Suppressor macrophage treated with lipopolysaccharide for 4 hours (primary cell): Measurements from ENCODE around the gene SUFU.
A peak's percentile ranks its signal among the peaks of the same experiment; 100 is the strongest.

Source experiments
- DNase-seq: peaks from one replicate; pipeline ENCODE4 v3.0.0-alpha.2; 2020

Gene SUFU

DNA sequence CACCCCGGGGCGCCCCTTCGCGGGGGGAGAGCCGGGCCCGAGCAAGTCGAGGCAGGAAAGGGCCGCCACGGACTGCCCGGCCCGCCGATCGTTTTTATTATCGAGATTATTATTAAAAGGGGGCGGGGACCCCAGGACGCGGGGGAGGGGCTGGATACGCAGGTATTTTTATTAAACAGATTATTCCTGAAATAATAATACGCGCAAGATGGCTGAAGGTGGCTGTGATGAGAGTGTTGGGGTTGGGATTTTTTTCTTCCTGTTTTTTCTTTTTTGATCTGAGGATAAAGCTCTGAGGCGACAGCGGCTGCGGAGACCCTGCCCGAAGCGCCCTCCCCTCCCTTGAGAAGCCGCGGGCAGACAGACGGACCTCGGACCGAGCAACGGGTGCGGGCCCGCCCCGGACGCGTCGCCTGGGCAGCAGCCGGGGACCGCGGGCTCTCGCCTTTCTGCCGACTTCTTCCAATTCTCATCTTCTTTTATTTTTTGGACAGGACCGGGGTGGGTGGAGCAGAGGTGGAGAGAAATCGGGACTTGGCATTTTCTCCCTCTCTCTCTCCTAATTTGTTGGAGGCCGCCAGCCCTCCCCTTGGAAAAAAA is 139.1 kb downstream of the SUFU start:
- DNase-seq, result peak; percentile 45

DNA sequence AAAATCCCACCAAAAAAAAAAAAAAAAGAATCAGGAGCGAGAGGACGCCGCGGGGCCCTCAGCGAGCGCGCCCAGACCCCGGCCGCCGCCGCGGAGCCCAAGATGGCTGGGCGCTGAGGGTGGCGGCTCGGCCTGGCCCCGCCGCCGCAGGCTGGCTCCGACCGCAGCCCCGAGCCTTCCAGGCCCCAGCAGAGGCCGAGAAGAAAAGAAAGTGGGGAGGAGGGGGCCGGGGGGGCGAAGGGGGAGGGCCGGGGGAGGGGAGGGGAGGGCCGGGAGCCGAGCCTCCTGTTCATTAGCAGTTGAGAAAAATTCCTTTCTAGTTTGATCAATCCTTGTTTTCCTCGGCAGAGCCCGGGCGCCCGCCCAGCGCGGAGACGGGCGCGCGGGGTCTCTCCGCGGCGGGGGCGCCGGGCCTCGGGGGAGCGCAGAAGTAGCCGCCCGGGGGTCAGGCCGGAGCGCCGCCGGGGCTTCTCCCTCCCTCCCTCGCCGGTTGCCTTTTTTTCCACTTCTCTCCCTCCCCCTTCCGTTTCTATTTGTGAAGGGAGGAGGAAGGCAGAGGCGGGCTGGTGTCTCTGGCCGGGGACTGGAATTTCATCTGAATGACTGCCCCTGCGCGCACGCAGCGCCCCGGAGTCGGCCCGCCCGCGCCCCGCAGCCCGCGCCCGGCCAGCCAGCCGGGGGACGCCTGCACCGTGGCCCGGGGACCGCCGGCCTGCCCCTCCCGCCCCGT is 139.7 kb downstream of the SUFU start:
- DNase-seq, result peak; percentile 79

DNA sequence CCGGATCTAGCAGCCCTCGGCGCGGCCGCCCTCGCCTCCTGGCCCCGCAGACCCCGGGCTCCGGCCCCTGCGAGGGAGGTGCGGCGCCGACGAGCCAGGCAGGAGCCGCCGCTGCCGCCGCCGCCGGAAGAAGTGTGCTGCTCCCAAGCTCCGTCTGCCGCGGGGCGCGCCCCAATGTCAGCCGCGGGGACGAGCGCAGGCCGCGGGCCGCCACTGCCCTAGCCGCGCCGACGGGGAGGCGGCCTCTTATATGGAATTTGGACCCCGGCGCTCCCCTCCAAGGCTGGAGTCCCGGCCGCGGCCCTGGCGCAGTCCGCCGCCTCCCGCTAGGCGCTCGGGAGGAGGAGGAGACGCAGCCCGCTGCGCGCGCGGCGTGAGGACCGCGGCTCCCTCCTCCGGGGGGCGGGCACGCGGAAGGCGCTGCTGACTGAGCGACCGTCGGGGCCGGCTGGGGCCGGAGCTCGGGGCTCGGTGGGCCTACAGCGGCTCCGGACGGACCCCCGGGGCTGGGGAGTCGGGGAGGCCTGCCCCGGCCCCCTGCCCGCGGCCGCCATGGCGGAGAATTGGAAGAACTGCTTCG is 140.4 kb downstream of the SUFU start, which contains the start of gene TRIM8:
TSS of gene TRIM8 (plus strand) at position 414 of the 580 bp plus-strand sequence. CDS start at position 553, 139 bp downstream.
- DNase-seq, result peak; percentile 61

DNA sequence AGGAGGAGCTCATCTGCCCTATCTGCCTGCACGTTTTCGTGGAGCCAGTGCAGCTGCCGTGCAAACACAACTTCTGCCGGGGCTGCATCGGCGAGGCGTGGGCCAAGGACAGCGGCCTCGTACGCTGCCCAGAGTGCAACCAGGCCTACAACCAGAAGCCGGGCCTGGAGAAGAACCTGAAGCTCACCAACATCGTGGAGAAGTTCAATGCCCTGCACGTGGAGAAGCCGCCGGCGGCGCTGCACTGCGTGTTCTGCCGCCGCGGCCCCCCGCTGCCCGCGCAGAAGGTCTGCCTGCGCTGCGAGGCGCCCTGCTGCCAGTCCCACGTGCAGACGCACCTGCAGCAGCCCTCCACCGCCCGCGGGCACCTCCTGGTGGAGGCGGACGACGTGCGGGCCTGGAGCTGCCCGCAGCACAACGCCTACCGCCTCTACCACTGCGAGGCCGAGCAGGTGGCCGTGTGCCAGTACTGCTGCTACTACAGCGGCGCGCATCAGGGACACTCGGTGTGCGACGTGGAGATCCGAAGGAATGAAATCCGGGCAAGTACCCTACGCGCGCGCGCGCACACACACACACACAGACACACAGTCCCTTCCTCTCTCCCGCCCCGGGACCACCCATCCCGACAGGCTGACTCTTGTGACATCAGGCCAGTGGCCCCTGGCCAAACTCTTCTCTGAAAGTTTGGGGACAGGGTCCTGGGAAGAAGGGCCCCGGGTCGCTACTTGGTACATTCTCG is 141.0 kb downstream of the SUFU start:
- peak; percentile 47 for DNase-seq

DNA sequence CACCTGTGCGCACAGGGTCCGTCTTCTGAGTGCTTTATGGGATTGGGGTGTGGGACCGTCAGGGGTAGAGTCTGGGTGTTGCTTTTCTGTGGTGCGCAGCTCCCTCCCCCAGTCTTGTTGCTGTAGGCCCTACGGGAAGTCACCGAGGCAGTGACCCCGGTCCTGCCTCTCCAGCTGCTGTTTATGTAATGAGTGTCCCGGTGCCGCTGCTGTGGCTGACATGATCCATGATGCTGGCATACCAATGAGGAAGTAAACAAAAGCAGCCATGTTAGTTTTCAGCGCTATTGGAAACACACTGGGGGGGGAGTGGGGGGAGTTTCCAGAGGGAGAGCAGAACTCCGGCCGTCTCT is 141.6 kb downstream of the SUFU start:
- DNase-seq, result peak; percentile 88

DNA sequence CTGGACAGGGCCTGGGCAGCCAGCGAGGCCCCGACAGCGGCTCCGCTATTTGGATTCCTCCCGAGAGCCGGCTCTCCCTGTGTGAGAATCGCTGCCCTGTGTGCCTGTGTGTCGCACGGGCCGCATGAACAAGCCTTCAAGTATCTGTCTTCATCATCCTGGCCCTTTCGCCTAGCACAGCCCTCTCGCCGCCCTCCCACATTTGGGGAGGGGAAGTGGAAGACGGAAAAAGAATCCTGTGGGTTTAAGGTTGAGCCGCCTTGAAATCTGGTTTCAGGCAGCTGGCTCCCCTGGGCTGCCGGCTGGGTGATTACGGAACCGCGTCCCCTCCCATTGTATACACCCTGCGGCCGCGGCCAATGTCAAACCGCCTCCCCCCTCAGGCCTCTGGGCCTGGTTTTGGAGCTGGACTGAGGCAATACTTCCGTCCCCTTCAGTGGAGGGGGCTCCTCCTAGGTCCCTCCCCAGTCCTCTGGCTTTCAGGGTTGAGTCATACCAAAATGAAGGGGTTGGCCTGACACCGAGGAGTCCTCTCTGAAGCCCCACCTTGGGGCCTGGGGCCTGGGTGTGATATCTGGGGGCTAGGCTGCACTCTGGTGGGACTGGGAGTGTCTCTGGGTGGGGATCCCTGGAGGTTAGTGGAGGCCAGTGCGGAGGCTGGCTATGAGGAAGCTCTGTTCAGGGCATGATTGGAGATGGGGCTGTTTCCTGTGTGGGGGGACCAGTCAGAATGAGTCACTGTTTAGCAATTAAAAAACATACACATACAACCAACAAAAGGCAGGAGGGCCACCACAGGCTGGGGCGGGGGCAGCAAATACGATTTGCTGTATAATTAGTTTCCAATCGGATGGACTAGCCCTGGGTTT is 142.2 kb downstream of the SUFU start:
- peak; percentile 95 for DNase-seq

DNA sequence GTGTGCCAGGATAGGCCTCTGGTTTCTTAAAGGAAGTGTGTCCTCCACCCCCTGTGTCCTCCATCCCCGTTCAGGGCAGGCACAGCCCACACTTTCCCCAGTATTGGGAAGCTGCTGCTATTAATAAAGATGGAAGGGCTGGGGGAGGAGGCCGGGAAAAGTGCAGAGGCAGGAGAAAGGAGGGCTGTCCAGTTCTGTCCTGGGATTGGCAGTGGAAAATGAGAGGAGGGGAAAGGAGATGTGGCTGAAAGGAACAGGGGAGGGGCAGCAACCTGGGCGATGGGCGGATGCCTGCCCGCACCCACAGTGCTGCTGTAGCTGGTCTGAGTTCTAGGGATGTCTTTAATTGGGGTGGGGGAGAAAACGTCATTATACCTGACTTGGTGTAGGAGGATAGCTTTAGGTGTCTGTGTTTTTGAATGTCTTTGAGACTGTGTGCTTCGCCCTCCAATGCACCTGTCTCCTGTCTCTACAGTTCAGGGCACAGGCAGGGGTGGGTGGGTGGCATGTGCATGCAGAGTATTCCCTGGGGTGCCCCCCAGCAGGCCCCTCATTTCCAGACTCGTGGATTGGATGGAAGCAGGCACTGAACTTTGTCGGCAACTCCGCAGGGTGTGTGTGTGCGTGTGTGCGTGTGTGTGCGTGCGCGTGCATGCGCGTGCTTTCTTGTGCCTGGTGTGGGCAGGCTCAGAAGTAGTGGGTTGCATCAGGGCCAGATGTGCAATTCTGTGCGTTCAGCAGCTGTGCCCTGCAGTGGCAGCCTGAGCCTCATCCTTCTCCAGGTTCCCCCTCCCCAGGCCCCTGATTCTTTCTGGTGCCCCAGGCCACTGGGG is 143.1 kb downstream of the SUFU start:
- DNase-seq, result peak; percentile 41

DNA sequence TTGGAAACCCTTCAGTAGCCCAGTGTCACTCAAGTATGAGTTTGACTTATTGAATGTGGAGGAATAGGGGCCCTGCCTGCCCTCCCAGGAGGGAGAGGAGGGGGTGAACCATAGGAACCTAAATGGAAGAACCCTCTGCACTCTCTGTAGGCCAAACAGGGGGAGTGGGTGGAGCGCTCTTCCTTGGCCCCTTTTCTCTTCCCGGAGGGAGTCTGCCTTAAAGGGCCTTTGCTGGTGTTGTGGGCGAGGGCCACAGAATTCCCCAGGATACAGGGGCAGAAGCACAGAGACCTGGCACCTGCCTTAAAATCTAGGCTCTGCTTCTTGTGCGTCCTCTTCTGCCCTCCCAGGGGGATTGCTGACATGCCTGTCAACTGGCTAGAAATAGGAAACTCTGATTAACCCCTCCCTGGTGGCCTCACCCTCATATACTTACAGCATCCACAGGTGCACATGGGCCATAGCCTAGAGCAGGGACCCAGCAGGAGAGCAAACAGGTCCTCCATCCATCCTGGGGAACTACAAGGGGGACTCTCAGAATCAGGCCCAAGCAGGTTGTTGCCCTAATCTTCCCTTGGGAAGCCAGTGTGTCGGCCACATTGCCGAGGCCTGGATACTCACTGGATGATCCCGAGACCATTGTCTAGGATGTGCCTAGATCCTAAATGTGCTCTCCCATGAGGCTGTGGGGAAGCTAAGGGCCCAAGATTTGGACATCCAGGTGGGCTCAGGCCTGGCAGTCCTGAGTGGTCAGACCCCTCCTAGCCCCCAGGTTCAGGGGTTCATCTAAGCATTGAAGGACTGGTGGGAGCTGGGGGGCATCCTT is 143.9 kb downstream of the SUFU start:
- no peak for DNase-seq

DNA sequence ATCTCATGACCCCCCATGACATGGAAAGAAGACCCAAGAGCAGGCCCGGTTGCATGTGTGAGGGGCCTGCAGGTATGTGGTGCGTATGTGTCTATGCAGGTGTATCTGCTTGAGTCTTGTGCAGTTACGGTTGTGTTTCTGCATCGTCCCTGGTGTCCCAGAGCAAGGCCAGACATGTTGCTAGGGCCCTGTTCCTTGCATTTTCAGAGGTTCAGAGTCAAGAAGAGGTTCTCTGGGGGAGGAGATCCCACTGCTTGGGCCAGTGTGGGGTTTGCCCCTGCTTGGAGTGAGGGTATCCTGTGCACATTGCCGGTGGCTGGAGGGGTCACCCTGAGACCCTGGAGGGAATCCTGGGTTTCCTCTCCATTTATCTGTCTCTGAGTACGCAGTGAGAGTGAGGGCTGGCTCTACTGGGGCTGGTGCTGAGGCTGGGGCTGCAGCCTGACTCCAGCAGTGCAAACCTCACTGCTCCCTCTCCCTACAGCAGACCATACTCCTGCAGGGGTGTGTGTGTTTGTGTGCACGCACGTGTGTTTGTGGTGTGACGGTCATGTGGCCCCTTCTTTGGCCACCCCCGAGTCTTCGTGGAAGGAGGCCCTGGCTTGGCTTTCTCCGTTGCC is 144.6 kb downstream of the SUFU start:
- DNase-seq, result no peak

DNA sequence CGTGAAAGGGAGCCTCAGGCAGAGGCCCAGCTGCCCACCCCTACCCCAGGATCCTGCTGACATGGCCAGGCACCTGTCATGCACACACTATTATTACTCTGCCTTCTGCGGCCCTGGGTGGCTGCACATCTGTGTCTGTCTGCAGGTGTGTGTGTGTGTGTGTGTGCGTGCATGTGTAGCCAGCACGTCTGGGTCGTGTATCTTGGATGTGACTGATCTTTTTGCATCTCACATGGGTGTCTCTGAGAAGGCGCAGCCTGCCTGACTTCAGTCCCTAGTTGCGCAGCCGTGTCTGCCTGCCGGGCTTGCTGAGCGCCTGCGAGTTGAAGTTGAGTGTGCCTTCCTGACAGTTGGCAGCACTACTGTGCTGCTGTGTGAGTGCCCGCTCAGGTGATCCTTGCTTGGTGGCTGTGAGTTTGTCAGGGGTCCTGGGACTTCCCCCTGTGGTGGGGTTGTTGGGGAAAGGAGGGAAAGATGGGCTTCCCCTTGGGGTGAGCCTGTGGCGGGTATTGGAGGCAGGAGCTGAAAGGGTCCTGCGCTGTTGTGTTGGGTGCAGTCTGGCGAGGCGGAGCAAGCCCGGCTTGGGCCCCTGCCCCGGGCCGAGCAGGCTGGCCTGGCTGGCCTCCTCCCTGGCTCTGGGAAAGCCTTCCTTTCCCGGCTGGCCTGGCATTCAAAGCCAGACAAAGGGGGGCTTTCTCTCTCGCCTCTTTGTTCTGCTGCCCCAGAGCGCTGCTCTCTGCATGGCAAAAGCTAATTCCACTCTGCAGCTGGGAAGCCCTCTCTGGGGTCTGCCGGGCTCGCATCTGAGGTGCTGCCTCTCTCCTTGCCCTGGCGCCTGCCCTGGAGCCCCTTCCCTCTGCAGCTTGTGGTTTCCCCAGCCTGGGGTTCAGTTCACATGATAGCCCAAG is 145.4 kb downstream of the SUFU start:
- no peak for DNase-seq

DNA sequence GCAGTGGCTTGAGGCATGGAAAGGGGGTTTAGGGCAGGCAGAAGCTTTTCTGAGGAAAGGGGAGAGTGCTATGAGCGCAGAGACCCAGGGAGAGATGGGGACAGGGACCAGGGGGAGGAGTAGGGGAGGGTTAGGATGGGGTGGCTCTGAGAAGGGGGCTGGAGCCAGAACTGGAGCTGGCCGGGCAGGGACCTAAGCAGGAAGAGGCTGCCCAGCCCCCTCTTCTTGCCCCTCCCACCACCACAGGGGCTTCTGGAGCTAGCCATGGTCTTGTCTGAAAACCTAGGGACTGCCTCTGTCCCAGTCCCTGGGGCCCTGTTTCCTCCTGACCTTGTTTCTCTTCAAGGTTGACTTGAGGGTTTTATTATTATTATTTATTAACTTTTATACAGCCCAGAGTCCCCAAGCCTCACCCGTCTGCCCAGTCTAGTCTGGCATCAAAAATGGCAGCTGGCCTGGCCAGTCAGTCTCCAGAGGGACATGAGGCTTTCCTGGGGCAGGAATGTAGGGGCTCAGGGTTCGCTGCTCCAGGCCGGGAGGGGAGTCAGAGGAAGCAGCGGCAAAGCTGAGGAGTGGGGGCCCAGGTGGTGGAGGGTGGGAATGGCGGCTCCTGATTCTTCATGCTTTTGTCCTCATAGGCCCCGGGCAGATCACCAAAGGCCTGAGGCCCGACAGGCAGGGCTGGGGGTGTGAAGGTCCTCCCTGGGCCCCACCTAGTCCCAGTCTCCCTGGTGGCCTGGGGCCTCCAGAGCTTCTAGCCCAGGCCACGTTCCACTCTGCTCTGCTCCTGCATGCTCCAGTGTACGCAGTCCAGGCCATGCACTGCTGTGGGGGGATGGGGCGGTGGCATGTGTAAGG is 146.3 kb downstream of the SUFU start:
- DNase-seq, result no peak

DNA sequence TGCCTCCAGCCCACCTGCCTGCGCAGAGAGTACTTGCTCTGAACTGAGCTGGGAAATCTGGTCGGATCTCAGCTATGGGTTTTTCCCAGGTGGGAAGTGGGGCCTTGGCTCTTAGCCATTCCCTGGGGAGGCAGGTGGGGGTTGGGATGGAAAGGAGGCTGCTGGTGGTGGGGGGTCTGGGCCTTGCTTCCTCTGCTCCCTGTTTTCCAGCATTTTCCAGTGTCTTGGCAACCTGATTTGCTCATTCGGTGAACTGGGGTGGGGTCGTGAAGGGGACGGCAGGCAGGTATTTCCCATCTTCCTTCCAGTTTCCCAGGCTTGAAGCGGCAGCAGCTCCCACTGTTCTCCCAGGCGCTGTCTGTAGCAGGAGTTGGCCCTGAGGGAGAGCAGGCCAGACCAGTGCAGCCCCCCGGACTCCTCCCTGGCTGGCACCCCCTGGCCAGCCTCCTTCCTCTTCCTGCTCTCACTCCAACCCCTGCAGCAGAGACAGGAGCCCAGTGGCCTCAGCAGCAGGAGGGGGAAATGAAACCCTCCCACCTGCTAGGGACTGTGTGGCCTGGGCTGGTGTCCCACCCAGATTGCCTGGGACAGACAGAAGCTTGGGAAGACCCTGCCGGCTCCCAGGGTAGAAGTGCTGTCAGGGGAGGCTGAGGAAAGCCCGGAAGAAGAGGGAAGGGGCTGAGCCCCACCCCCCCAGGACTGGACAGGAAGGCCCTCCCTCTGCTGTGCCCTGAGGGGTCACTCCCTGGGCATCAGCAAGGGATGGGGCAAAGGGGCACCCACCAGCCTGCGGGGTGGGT is 147.1 kb downstream of the SUFU start:
- peak; percentile 47 for DNase-seq

DNA sequence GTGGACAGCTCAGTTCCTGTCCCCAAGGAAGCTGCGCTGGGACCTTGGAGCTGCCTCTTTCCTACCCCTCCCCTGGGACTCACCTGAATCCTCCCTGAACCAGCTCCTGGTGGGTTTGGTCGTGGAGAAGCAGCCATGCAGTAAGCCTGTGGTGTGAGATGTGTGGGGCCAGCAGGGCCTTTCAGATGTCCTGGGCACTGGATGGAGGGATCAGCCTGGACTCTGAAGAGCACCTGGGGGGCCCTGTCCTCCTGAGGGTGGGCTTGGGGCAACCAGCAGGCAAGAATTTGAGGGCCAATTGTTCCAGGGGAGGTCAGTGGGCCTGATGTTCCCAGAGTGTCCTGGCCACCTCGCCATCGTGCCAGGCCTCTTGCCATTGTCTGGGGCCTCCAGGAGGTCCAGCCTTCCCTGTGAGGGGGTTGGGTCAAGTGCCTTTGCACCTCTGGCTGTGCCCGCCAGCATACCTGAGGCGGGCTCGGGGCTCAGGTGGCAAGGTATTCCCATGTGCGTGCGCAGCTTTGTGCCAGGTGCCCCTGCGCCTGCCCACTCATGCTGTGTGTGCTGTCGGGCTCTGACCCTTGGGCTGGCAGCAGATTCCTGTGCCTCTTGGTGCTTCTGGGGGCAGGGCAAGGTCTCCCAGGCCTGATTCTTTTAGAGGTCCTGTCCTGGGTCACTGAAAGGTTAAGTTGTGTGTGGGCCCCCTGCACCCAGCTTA is 147.8 kb downstream of the SUFU start:
- no peak for DNase-seq

DNA sequence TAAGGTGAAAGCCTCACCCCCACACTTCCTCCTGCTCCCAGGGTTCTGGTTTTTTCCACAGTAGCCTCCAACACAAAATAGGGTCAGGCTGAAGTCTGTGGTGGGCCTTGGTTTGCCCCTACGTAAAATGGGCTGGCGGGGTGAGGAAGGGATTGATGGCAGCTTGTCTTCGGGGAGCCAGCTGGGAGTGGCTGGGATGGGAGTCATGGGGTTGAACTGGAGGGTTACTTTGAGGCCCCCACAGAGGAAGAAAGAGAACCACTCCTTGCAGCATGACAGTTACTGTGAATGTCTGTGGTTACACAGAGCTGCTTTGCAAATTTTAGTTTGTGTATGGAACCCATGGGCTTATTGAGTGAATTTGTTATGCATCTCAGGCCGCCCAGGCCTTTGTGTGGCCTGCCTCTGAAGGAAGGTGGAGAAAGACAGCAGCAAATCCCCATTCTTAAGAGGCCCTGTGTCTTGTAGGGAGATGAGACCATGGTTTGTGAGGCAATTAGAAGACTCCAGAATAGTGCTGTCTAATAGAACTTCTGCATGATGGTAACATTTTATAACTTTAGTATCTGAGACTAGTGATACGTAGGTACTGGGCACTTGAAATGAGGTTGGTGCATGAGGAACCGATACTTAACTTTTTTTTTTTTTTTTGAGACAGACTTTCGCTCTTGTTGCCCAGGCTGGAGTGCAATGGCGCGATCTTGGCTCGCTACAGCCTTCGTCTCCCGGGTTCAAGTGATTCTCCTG is 148.6 kb downstream of the SUFU start:
- DNase-seq, result peak; percentile 43

DNA sequence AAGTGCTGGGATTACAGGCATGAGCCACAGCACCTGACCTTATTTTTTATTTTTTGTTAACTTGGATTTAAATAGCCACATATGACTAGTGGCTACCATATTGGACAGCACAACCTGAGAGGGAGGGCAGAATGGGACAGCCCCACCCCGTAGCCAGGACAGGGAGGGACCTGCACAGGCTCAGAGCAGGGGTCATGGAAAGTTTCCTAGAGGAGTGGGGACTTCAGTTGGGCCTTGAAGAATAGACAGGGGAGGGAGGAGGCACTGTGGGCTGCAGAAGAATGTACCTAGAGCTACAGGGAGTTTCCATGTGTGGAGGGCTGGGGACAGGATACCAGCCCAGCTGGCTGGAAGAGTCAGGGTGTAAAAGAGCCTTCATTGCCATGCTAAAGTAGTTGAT is 149.3 kb downstream of the SUFU start:
- DNase-seq, result no peak

DNA sequence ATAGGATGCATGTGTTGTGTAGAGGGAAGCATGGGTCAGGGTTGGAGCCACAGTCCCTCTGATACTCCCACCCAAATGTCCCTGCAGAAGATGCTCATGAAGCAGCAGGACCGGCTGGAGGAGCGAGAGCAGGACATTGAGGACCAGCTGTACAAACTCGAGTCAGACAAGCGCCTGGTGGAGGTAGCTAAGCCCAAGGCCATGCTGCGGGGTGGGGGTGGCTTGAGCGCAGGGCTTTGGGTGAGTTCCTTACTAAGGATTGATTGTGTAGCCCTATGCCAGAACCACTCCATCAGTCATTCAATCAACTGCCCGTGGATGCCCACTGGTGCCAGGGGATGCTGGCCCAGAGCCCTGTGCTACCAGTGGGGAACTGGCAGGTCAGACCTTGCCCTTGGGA is 150.8 kb downstream of the SUFU start:
- DNase-seq, result no peak
